ENCODE data around the gene TCL1B.

DNA sequence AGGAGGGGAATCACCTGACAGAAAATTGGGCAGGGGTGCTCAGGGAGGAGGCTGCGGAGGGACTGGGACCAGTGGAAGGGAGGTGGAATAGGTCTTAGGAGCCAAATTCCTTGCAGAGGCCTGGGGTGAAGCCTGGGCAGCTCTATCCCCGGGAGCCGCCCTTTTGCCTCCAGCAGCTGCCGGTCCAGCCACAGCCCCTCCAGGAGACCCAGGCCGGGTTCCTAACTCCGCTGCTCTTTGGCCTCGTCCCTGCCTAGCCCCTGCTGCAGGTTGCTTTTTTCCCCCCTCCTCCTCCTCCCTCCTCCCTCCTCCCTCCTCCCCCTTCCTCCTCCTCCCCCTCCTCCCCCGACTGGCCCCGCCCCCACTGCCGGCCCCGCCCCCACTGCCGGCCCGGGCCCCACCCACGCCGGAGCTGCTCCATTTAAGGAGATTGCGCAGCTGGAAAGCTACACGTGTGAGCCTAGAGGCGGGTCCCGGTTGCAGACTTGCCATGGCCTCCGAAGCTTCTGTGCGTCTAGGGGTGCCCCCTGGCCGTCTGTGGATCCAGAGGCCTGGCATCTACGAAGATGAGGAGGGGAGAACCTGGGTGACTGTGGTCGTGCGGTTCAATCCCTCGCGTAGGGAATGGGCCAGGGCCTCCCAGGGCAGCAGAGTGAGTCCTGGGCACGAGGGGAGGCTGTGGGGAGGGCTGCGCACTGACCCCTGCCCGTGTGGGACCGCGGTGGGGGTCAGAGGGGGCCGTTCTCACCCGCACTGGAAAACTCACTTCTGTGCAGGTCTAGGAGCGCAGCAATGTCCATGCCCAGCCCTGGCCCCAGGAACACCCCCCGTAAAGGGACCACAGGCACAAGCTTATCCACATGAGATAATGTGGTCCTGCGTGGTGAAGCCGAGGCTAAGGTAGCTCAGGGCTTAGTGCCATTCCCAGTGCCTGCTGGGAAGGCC is at the start of gene TCL1B:
- TF ChIP-seq CTCF (conservative IDR thresholded peaks at IDR 0.05; ENCODE audit: low read depth in 2 of 2): no peak
- no peak for TF ChIP-seq EZH2phosphoT487 (IDR thresholded peaks at IDR 0.05; ENCODE audit: unreplicated experiment)
- TF ChIP-seq EZH2 (IDR thresholded peaks at IDR 0.05; ENCODE audit: low read depth, unreplicated experiment): no peak
- TF ChIP-seq POLR2AphosphoS5 (IDR thresholded peaks at IDR 0.05; ENCODE audit: low read depth): no peak
- no peak for TF ChIP-seq JUNB (IDR thresholded peaks at IDR 0.05; ENCODE audit: unreplicated experiment)
- TF ChIP-seq, protein P1, sequence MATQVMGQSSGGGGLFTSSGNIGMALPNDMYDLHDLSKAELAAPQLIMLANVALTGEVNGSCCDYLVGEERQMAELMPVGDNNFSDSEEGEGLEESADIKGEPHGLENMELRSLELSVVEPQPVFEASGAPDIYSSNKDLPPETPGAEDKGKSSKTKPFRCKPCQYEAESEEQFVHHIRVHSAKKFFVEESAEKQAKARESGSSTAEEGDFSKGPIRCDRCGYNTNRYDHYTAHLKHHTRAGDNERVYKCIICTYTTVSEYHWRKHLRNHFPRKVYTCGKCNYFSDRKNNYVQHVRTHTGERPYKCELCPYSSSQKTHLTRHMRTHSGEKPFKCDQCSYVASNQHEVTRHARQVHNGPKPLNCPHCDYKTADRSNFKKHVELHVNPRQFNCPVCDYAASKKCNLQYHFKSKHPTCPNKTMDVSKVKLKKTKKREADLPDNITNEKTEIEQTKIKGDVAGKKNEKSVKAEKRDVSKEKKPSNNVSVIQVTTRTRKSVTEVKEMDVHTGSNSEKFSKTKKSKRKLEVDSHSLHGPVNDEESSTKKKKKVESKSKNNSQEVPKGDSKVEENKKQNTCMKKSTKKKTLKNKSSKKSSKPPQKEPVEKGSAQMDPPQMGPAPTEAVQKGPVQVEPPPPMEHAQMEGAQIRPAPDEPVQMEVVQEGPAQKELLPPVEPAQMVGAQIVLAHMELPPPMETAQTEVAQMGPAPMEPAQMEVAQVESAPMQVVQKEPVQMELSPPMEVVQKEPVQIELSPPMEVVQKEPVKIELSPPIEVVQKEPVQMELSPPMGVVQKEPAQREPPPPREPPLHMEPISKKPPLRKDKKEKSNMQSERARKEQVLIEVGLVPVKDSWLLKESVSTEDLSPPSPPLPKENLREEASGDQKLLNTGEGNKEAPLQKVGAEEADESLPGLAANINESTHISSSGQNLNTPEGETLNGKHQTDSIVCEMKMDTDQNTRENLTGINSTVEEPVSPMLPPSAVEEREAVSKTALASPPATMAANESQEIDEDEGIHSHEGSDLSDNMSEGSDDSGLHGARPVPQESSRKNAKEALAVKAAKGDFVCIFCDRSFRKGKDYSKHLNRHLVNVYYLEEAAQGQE (IDR thresholded peaks at IDR 0.05; ENCODE audit: unreplicated experiment): no peak
- TF ChIP-seq, protein P2, sequence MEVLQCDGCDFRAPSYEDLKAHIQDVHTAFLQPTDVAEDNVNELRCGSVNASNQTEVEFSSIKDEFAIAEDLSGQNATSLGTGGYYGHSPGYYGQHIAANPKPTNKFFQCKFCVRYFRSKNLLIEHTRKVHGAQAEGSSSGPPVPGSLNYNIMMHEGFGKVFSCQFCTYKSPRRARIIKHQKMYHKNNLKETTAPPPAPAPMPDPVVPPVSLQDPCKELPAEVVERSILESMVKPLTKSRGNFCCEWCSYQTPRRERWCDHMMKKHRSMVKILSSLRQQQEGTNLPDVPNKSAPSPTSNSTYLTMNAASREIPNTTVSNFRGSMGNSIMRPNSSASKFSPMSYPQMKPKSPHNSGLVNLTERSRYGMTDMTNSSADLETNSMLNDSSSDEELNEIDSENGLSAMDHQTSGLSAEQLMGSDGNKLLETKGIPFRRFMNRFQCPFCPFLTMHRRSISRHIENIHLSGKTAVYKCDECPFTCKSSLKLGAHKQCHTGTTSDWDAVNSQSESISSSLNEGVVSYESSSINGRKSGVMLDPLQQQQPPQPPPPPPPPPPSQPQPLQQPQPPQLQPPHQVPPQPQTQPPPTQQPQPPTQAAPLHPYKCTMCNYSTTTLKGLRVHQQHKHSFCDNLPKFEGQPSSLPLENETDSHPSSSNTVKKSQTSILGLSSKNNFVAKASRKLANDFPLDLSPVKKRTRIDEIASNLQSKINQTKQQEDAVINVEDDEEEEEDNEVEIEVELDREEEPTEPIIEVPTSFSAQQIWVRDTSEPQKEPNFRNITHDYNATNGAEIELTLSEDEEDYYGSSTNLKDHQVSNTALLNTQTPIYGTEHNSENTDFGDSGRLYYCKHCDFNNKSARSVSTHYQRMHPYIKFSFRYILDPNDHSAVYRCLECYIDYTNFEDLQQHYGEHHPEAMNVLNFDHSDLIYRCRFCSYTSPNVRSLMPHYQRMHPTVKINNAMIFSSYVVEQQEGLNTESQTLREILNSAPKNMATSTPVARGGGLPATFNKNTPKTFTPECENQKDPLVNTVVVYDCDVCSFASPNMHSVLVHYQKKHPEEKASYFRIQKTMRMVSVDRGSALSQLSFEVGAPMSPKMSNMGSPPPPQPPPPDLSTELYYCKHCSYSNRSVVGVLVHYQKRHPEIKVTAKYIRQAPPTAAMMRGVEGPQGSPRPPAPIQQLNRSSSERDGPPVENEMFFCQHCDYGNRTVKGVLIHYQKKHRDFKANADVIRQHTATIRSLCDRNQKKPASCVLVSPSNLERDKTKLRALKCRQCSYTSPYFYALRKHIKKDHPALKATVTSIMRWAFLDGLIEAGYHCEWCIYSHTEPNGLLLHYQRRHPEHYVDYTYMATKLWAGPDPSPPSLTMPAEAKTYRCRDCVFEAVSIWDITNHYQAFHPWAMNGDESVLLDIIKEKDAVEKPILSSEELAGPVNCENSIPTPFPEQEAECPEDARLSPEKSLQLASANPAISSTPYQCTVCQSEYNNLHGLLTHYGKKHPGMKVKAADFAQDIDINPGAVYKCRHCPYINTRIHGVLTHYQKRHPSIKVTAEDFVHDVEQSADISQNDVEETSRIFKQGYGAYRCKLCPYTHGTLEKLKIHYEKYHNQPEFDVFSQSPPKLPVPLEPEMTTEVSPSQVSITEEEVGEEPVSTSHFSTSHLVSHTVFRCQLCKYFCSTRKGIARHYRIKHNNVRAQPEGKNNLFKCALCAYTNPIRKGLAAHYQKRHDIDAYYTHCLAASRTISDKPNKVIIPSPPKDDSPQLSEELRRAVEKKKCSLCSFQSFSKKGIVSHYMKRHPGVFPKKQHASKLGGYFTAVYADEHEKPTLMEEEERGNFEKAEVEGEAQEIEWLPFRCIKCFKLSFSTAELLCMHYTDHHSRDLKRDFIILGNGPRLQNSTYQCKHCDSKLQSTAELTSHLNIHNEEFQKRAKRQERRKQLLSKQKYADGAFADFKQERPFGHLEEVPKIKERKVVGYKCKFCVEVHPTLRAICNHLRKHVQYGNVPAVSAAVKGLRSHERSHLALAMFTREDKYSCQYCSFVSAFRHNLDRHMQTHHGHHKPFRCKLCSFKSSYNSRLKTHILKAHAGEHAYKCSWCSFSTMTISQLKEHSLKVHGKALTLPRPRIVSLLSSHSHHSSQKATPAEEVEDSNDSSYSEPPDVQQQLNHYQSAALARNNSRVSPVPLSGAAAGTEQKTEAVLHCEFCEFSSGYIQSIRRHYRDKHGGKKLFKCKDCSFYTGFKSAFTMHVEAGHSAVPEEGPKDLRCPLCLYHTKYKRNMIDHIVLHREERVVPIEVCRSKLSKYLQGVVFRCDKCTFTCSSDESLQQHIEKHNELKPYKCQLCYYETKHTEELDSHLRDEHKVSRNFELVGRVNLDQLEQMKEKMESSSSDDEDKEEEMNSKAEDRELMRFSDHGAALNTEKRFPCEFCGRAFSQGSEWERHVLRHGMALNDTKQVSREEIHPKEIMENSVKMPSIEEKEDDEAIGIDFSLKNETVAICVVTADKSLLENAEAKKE (CRISPR knock-in tag; IDR thresholded peaks at IDR 0.05): no peak
- no peak for TF ChIP-seq NANOG (IDR thresholded peaks at IDR 0.05; ENCODE audit: borderline replicate concordance)
- no peak for TF ChIP-seq CREB1 (CRISPR knock-in tag; IDR thresholded peaks at IDR 0.05; ENCODE audit: low read depth)
- TF ChIP-seq ETS1 (IDR thresholded peaks at IDR 0.05): no peak
